HepG2 (cell line): ENCODE data around the gene CPB1.

Experiments used
- CREB1 ChIP-seq, 2 experiments: fragments of 450-650 bp in 1 of 2; IDR thresholded peaks; 2 replicates each; pipeline ENCODE4 v1.6.1; 2016 to 2017; ENCODE audit warnings: control low read depth in 1 of 2, mild to moderate bottlenecking in 1 of 2, missing compliant biosample characterization in 1 of 2, missing genetic modification characterization in 1 of 2
- MTA3 ChIP-seq: sonication (generic); formaldehyde crosslinking; IDR thresholded peaks from 2 replicates; pipeline ENCODE4 v1.4.0; 2020; ENCODE audit warnings: missing genetic modification reagents
- MZF1 ChIP-seq: sonication (generic); formaldehyde crosslinking; IDR thresholded peaks from 2 replicates; pipeline ENCODE4 v1.8.1; 2023; ENCODE audit warnings: mild to moderate bottlenecking, missing genetic modification reagents, borderline replicate concordance
- ZFP82 ChIP-seq: sonication (generic); formaldehyde crosslinking; IDR thresholded peaks from 2 replicates; pipeline ENCODE4 v1.5.1; 2020; ENCODE audit warnings: mild to moderate bottlenecking, missing genetic modification reagents, borderline replicate concordance
- ZNF274 ChIP-seq: sonication (generic); formaldehyde crosslinking; IDR thresholded peaks from 2 replicates; pipeline ENCODE4 v1.5.1; 2020; ENCODE audit warnings: mild to moderate bottlenecking, missing genetic modification reagents
- ZNF577 ChIP-seq: sonication (generic); formaldehyde crosslinking; IDR thresholded peaks from 2 replicates; pipeline ENCODE4 v1.4.0; 2020; ENCODE audit warnings: mild to moderate bottlenecking, low read depth, missing genetic modification reagents, borderline replicate concordance
- ZNF644 ChIP-seq: IDR thresholded peaks from 2 replicates; pipeline ENCODE4 v1.6.1; 2016; ENCODE audit warnings: low read depth
- TF ChIP-seq, protein P1 (sequence below): sonication (generic); formaldehyde crosslinking; IDR thresholded peaks from 2 replicates; pipeline ENCODE4 v1.5.0; 2020; ENCODE audit warnings: mild to moderate bottlenecking, missing genetic modification reagents, moderate library complexity
- TF ChIP-seq, protein P2 (sequence below): sonication (generic); formaldehyde crosslinking; IDR thresholded peaks from 2 replicates; pipeline ENCODE4 v1.8.1; 2022; ENCODE audit warnings: low read depth, mild to moderate bottlenecking, missing genetic modification reagents
- TF ChIP-seq, protein P3 (sequence below): sonication (generic); formaldehyde crosslinking; IDR thresholded peaks from 2 replicates; pipeline ENCODE4 v1.4.0; 2020; ENCODE audit warnings: missing genetic modification reagents
- TF ChIP-seq, protein P4 (sequence below), 2 experiments: IDR thresholded peaks; 2 replicates each; pipeline ENCODE4 v1.6.1; 2011 to 2012; ENCODE audit warnings: low read length in 2 of 2, borderline replicate concordance in 1 of 2, low read depth in 1 of 2, mild to moderate bottlenecking in 1 of 2, moderate library complexity in 1 of 2

DNA sequence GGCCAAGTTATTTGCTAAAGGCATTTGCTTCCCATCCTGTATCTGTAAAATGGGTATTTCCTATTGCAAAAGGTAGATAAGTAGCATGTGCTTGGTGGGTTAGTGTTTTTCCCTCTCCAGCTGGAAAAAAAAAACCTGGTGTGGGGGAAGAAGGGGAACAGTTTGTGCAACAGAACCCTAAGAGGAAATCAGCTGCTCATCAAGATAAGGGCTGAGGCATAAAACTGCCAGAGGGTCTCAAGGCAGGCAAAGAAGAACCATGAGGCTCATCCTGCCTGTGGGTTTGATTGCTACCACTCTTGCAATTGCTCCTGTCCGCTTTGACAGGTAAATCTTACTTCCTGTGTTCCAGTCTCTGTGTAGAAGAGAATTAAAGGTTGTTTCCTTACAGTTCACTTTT lies 37.4 kb downstream of the CPB1 start, which contains the start of gene CPA3:
- no peak for TF ChIP-seq MTA3 (CRISPR knock-in tag)
- TF ChIP-seq CREB1 (IDR thresholded peaks at IDR 0.05): no peak
- TF ChIP-seq CREB1 (CRISPR knock-in tag; IDR thresholded peaks at IDR 0.05): no peak
- TF ChIP-seq, protein P1, sequence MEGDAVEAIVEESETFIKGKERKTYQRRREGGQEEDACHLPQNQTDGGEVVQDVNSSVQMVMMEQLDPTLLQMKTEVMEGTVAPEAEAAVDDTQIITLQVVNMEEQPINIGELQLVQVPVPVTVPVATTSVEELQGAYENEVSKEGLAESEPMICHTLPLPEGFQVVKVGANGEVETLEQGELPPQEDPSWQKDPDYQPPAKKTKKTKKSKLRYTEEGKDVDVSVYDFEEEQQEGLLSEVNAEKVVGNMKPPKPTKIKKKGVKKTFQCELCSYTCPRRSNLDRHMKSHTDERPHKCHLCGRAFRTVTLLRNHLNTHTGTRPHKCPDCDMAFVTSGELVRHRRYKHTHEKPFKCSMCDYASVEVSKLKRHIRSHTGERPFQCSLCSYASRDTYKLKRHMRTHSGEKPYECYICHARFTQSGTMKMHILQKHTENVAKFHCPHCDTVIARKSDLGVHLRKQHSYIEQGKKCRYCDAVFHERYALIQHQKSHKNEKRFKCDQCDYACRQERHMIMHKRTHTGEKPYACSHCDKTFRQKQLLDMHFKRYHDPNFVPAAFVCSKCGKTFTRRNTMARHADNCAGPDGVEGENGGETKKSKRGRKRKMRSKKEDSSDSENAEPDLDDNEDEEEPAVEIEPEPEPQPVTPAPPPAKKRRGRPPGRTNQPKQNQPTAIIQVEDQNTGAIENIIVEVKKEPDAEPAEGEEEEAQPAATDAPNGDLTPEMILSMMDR (CRISPR knock-in tag): no peak
- TF ChIP-seq, protein P2, sequence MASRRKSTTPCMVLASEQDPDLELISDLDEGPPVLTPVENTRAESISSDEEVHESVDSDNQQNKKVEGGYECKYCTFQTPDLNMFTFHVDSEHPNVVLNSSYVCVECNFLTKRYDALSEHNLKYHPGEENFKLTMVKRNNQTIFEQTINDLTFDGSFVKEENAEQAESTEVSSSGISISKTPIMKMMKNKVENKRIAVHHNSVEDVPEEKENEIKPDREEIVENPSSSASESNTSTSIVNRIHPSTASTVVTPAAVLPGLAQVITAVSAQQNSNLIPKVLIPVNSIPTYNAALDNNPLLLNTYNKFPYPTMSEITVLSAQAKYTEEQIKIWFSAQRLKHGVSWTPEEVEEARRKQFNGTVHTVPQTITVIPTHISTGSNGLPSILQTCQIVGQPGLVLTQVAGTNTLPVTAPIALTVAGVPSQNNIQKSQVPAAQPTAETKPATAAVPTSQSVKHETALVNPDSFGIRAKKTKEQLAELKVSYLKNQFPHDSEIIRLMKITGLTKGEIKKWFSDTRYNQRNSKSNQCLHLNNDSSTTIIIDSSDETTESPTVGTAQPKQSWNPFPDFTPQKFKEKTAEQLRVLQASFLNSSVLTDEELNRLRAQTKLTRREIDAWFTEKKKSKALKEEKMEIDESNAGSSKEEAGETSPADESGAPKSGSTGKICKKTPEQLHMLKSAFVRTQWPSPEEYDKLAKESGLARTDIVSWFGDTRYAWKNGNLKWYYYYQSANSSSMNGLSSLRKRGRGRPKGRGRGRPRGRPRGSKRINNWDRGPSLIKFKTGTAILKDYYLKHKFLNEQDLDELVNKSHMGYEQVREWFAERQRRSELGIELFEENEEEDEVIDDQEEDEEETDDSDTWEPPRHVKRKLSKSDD (CRISPR knock-in tag): no peak
- no peak for TF ChIP-seq ZNF644 (CRISPR knock-in tag)
- TF ChIP-seq ZNF274 (CRISPR knock-in tag): no peak
- TF ChIP-seq MZF1 (CRISPR knock-in tag): no peak
- TF ChIP-seq, protein P3, sequence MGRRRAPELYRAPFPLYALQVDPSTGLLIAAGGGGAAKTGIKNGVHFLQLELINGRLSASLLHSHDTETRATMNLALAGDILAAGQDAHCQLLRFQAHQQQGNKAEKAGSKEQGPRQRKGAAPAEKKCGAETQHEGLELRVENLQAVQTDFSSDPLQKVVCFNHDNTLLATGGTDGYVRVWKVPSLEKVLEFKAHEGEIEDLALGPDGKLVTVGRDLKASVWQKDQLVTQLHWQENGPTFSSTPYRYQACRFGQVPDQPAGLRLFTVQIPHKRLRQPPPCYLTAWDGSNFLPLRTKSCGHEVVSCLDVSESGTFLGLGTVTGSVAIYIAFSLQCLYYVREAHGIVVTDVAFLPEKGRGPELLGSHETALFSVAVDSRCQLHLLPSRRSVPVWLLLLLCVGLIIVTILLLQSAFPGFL (CRISPR knock-in tag): no peak
- TF ChIP-seq ZFP82 (CRISPR knock-in tag): no peak
- TF ChIP-seq, protein P4, sequence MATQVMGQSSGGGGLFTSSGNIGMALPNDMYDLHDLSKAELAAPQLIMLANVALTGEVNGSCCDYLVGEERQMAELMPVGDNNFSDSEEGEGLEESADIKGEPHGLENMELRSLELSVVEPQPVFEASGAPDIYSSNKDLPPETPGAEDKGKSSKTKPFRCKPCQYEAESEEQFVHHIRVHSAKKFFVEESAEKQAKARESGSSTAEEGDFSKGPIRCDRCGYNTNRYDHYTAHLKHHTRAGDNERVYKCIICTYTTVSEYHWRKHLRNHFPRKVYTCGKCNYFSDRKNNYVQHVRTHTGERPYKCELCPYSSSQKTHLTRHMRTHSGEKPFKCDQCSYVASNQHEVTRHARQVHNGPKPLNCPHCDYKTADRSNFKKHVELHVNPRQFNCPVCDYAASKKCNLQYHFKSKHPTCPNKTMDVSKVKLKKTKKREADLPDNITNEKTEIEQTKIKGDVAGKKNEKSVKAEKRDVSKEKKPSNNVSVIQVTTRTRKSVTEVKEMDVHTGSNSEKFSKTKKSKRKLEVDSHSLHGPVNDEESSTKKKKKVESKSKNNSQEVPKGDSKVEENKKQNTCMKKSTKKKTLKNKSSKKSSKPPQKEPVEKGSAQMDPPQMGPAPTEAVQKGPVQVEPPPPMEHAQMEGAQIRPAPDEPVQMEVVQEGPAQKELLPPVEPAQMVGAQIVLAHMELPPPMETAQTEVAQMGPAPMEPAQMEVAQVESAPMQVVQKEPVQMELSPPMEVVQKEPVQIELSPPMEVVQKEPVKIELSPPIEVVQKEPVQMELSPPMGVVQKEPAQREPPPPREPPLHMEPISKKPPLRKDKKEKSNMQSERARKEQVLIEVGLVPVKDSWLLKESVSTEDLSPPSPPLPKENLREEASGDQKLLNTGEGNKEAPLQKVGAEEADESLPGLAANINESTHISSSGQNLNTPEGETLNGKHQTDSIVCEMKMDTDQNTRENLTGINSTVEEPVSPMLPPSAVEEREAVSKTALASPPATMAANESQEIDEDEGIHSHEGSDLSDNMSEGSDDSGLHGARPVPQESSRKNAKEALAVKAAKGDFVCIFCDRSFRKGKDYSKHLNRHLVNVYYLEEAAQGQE (IDR thresholded peaks at IDR 0.05; ENCODE audit: borderline replicate concordance in 1 of 2, low read depth in 1 of 2, low read length in 2 of 2): no peak
- TF ChIP-seq ZNF577 (CRISPR knock-in tag): no peak
